Skeletal muscle tissue (tissue), 4 donors: ENCODE results near the gene DIS3L. TPM values are rescaled to one million over a fixed set of nuclear protein-coding genes. Genes with fewer than 3 reads are reported as not detected.
A peak's percentile ranks its signal among the peaks of the same experiment; 100 is the strongest.
"Not testable (repeated sequence)": the region's sequence is repeated elsewhere in the genome, so short reads cannot be mapped to it uniquely, and the experiment has no call there.

ENCODE experiments used
- H3K27ac ChIP-seq: one replicate; pipeline ENCODE4 v1.7.0; 2013; ENCODE audit warnings: mild to moderate bottlenecking, low read depth, low read length, inconsistent platforms
- H3K27me3 ChIP-seq, 3 donors: one replicate each; pipeline ENCODE4 v1.7.0; 2013; ENCODE audit warnings: low read length in 3 of 3; ENCODE audit not compliant: control insufficient read depth in 3 of 3, insufficient read depth in 3 of 3
- H3K36me3 ChIP-seq, 3 donors: one replicate each; pipeline ENCODE4 v1.7.0; 2013; ENCODE audit warnings: low read length in 3 of 3; ENCODE audit not compliant: control insufficient read depth in 3 of 3, insufficient read depth in 3 of 3
- H3K4me1 ChIP-seq, 3 donors: one replicate each; pipeline ENCODE4 v1.7.0; 2013; ENCODE audit warnings: low read length in 3 of 3, mild to moderate bottlenecking in 3 of 3; ENCODE audit not compliant: control insufficient read depth in 3 of 3, insufficient read depth in 3 of 3
- H3K4me3 ChIP-seq, 3 donors: one replicate each; pipeline ENCODE4 v1.7.0; 2013; ENCODE audit warnings: low read length in 3 of 3
- H3K9ac ChIP-seq, 3 donors: one replicate each; pipeline ENCODE4 v1.7.0; 2013; ENCODE audit warnings: low read length in 3 of 3, mild to moderate bottlenecking in 3 of 3, moderate library complexity in 2 of 3, low read depth in 1 of 3
- H3K9me3 ChIP-seq, 3 donors: one replicate each; pipeline ENCODE4 v1.7.0; 2013; ENCODE audit warnings: low read length in 3 of 3; ENCODE audit not compliant: control insufficient read depth in 3 of 3
- total RNA-seq: library from RNA; depleted of rRNA; stranded (reverse); fragments of >200 nt; gene quantifications from one replicate; pipeline ENCODE4 v1.2.3, GENCODE V29; 2014
- donor health status: Osteomylitis.

DIS3L gene
- total RNA-seq, 1 donor from 2014 or later, result 28.7 TPM

- Histone ChIP-seq H3K27ac (no peak overlapping the region), H3K4me3 (peak overlapping the region; percentile 49 to 60 (median 56)), H3K9ac (no peak overlapping the region), H3K27me3 (peaks cover 54 to 68% (median 65%) of the 10 kb centered on the region in 3 donors), H3K9me3 (no peaks in the 10 kb centered on the region), H3K36me3 (no peaks in the 10 kb centered on the region), H3K4me1 (peaks cover 12 to 22% (median 18%) of the 10 kb centered on the region in 3 donors)
Measured at GRCh38 chr15:66254089-66254950, 39.0 kb upstream of the DIS3L start.

- Histone ChIP-seq H3K27ac (no peak overlapping the region), H3K36me3 (no peaks in the 10 kb centered on the region), H3K27me3 (peaks cover 51 to 64% (median 61%) of the 10 kb centered on the region in 3 donors), H3K9ac (no peak overlapping the region), H3K4me1 (peaks cover 12 to 22% (median 18%) of the 10 kb centered on the region in 3 donors), H3K4me3 (no peak overlapping the region), H3K9me3 (no peaks in the 10 kb centered on the region)
Measured at GRCh38 chr15:66254951-66255676, 38.3 kb upstream of the DIS3L start.

GRCh38 chr15:66256692-66257091 lies 36.7 kb upstream of the DIS3L start:
- Histone ChIP-seq H3K9me3 (no peaks in the 10 kb centered on the region), H3K27me3 (peaks cover 38 to 50% (median 48%) of the 10 kb centered on the region in 3 donors), H3K9ac (no peak overlapping the region), H3K4me3 (no peak overlapping the region), H3K36me3 (no peaks in the 10 kb centered on the region), H3K27ac (no peak overlapping the region), H3K4me1 (peaks cover 12 to 22% (median 18%) of the 10 kb centered on the region in 3 donors)

GRCh38 chr15:66261056-66261455 lies 32.3 kb upstream of the DIS3L start:
- H3K4me3 ChIP-seq, result no peak overlapping the region
- no peaks in the 10 kb centered on the region for H3K36me3 ChIP-seq
- H3K9ac ChIP-seq, result no peak overlapping the region
- no peaks in the 10 kb centered on the region for H3K9me3 ChIP-seq
- peaks cover 5 to 15% (median 10%) of the 10 kb centered on the region in 3 donors for H3K27me3 ChIP-seq
- H3K4me1 ChIP-seq, result no peaks in the 10 kb centered on the region
- H3K27ac ChIP-seq, result no peak overlapping the region

- not testable (repeated sequence) for H3K9ac ChIP-seq, H3K9me3 ChIP-seq, H3K4me3 ChIP-seq, H3K27ac ChIP-seq, H3K36me3 ChIP-seq, H3K4me1 ChIP-seq, H3K27me3 ChIP-seq
Measured at GRCh38 chr15:66262837-66263236, 30.5 kb upstream of the DIS3L start.

- no peak overlapping the region for H3K9ac ChIP-seq
- peaks cover 3 to 6% (median 5%) of the 10 kb centered on the region in 3 donors for H3K27me3 ChIP-seq
- no peak overlapping the region for H3K27ac ChIP-seq
- H3K4me3 ChIP-seq, result no peak overlapping the region
- H3K36me3 ChIP-seq, result no peaks in the 10 kb centered on the region
- peaks cover 0 to 2% (median 0%) of the 10 kb centered on the region in 3 donors for H3K4me1 ChIP-seq
- no peaks in the 10 kb centered on the region for H3K9me3 ChIP-seq
Measured at GRCh38 chr15:66264859-66265513, 28.4 kb upstream of the DIS3L start.

GRCh38 chr15:66269326-66270090 lies 23.9 kb upstream of the DIS3L start:
- no peaks in the 10 kb centered on the region for H3K9me3 ChIP-seq
- H3K4me3 ChIP-seq, result no peak overlapping the region
- no peaks in the 10 kb centered on the region for H3K36me3 ChIP-seq
- H3K27ac ChIP-seq, result no peak overlapping the region
- H3K27me3 ChIP-seq, result peaks cover 3 to 10% (median 6%) of the 10 kb centered on the region in 3 donors
- H3K9ac ChIP-seq, result no peak overlapping the region
- peaks cover 0 to 2% (median 0%) of the 10 kb centered on the region in 3 donors for H3K4me1 ChIP-seq

- peaks cover 0 to 2% (median 0%) of the 10 kb centered on the region in 3 donors for H3K4me1 ChIP-seq
- no peaks in the 10 kb centered on the region for H3K9me3 ChIP-seq
- H3K27me3 ChIP-seq, result peaks cover 0 to 10% (median 5%) of the 10 kb centered on the region in 3 donors
- H3K9ac ChIP-seq, result no peak overlapping the region
- no peak overlapping the region for H3K27ac ChIP-seq
- no peaks in the 10 kb centered on the region for H3K36me3 ChIP-seq
- no peak overlapping the region for H3K4me3 ChIP-seq
Measured at GRCh38 chr15:66270932-66271331, 22.4 kb upstream of the DIS3L start.

GRCh38 chr15:66275352-66275751 lies 18.0 kb upstream of the DIS3L start:
- Histone ChIP-seq H3K4me3 (no peak overlapping the region), H3K9me3 (no peaks in the 10 kb centered on the region), H3K4me1 (no peaks in the 10 kb centered on the region), H3K9ac (no peak overlapping the region), H3K27ac (no peak overlapping the region), H3K27me3 (peaks cover 0 to 10% (median 5%) of the 10 kb centered on the region in 3 donors), H3K36me3 (no peaks in the 10 kb centered on the region)
